ENCODE data around the gene LSM7.

The LSM7 gene

DNA sequence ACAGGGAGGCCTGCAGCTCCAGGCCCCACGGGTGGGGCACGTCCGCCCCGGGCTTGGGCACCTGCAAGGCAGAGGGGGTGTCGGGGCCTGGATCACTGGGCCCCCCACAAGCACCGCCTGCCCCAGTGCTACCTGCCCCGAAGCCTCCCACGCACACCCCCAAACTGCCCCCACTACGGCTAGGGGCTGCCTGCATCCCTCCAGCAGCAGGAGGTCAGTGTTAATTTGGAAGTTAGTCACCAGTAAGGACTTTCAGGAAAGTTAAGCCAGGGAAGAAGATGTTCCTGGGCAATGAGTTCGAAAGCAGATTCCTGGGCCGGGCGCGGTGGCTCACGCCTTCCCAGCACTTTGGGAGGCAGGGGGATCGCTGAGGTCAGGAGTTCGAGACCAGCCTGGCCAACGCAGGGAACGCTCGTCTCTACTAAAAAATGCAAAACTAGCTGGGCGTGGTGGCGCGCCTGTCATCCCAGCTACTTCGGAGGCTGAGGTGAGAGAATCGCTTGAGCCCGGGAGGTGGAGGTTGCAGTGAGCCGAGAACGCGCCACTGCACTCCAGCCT is 51.9 kb downstream of the LSM7 start:
- DNase-seq (ENCODE audit: low read depth): no peak

DNA sequence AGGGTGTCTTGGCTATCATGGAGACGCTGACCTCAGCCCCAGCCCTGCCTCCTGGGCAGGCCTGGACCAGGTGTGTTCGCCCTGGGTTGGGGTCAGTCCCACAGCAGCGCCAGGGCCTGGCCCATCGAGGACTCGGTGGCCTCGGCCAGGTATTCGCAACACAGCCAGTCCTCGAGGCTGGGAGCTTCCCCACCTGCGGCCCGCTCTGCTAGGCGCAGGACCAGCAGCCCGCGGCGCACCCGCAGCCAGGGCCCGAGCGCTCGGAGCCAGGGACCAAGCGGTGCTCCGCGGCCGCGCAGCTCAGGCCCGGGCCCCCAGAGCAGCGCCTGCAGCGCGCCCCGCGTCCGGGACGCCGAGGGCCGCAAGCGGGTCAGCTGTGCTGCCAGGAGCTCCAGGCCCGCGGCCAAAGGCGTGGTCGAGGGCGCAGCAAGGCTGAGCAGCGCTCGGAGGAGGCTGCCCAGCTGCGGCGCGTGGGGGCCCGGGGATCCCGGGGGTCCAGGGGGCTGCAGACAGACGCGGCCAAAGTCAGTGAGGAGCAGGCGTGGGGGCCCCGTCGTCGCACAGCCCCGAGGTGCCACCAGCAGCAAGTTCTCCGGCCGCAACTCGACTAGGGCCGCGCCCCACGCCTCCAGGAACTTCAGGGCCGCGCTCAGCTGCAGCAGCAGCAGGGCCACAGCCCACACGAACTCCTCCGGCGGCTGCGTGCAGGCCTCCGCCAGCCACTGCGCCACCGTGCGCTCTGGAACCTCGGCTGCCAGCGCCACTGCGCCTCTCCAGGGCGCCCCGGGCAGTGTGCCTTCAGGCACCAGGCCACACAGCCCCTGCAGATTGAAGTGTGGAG is 52.6 kb downstream of the LSM7 start:
- DNase-seq (ENCODE audit: low read depth): no peak

GRCh38 chr19:2274931-2275535 is 53.4 kb downstream of the LSM7 start:
- DNase-seq (ENCODE audit: low read depth): no peak

GRCh38 chr19:2274185-2274711 is 54.1 kb downstream of the LSM7 start:
- no peak for DNase-seq (ENCODE audit: low read depth)

DNA sequence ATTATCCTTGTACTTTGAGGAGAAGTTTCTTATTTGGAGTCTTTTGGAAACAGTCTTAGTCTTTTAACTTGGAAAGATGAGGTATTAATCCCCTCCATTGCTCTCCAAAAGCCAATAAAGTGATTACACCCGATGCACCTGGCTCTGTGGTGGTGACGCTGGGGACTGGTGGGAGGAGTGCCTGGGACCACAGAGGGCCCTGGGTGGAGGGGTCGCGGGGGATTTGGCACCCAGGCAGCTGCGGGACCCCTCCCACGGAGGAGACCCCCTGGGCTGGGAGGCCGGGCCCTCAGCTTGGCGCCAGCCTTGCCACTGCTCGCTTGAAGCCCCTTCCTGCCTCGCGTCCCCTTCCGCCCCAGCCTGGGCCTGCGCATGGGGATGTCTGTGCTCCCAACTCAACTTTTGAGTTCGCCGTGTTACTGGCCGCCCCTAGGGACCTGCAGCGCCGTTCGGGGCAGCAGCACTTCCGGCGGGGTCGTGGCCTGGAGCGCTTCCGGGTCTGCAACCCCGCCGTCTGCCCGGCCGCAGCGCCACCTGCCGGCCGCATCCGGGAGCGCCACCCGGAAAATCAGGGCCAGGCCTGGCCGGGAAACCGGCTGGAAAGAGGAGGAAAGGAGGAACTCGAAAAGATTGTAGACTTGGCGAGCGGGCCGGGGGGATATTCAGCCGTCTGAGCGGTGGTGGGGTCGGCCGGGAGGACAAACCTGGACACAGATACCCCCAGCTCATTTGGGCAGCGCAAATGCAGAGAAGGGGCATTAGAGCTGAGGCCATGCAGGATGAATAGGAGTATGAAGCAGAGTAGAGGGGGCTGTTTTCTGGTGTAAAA is 54.8 kb downstream of the LSM7 start:
- DNase-seq (ENCODE audit: low read depth): no peak

All from GM04504 (cell line).